ENCODE results near the gene ERVW-1. TPM values are rescaled to one million over a fixed set of nuclear protein-coding genes. Genes with fewer than 3 reads are reported as not detected.

Gene ERVW-1
- total RNA-seq, 1 donor from 2014 or later = 0.12 TPM

GRCh38 chr7:92436612-92437445, 40.9 kb downstream of the ERVW-1 start:
- H3K27ac Mint-ChIP-seq = no peak overlapping the region
- H3K27me3 Mint-ChIP-seq = peaks cover 3% of the 10 kb centered on the region
- H3K36me3 Mint-ChIP-seq = no peaks in the 10 kb centered on the region
- no peak for TF ChIP-seq CTCF (conservative IDR thresholded peaks at IDR 0.05)
- H3K4me3 Mint-ChIP-seq = no peak overlapping the region
- H3K9me3 Mint-ChIP-seq = no peaks in the 10 kb centered on the region
- DNase-seq (ENCODE audit: extremely low spot score, unreplicated experiment) = no peak
- H3K4me1 Mint-ChIP-seq (ENCODE audit: unreplicated experiment) = no peaks in the 10 kb centered on the region

GRCh38 chr7:92435542-92435941, 42.2 kb downstream of the ERVW-1 start:
- Mint-ChIP-seq H3K27me3 (no peaks in the 10 kb centered on the region), H3K36me3 (no peaks in the 10 kb centered on the region), H3K4me3 (no peak overlapping the region), H3K4me1 (ENCODE audit: unreplicated experiment) (no peaks in the 10 kb centered on the region), H3K9me3 (no peaks in the 10 kb centered on the region), H3K27ac (no peak overlapping the region)
- TF ChIP-seq CTCF (conservative IDR thresholded peaks at IDR 0.05) = no peak
- no peak for DNase-seq (ENCODE audit: extremely low spot score, unreplicated experiment)

GRCh38 chr7:92433019-92433418, 44.7 kb downstream of the ERVW-1 start:
- H3K9me3 Mint-ChIP-seq = no peaks in the 10 kb centered on the region
- no peaks in the 10 kb centered on the region for H3K36me3 Mint-ChIP-seq
- H3K27me3 Mint-ChIP-seq = no peaks in the 10 kb centered on the region
- TF ChIP-seq CTCF (conservative IDR thresholded peaks at IDR 0.05) = no peak
- H3K27ac Mint-ChIP-seq = no peak overlapping the region
- no peak overlapping the region for H3K4me3 Mint-ChIP-seq
- H3K4me1 Mint-ChIP-seq (ENCODE audit: unreplicated experiment) = no peaks in the 10 kb centered on the region
- no peak for DNase-seq (ENCODE audit: extremely low spot score, unreplicated experiment)

DNA sequence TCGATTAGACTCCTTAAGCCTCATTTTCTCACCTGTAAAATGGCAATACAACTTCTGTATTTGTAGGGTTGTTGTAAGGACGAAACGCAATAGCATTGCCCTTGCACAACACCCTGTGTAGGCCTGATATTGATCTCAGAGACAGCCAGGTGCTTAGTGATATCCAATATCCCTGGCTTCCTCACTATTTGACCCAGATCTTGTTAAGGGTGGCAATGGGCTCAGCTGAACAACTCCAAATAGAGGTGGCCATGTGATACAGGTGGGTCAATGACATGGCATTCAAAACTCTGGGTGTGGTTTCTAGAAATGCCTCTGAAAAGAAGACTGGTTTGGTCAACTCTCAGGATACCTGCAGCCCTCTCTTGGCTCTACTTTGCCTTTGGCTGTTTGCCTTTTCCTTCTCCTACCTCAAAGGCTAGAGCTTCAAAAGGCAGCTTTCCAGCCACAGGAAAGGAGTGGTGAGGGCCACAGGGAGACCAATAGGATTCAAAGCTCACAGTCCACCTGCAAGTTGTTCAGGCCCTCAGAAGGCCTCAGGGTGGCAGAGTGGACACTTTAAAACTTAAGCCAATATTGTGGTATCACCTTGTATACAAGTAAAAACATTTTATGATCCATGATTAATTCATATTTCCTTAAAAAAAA, 45.3 kb downstream of the ERVW-1 start:
- Mint-ChIP-seq H3K4me3 (no peak overlapping the region), H3K27ac (no peak overlapping the region), H3K4me1 (ENCODE audit: unreplicated experiment) (no peaks in the 10 kb centered on the region), H3K27me3 (peaks cover 4% of the 10 kb centered on the region), H3K36me3 (no peaks in the 10 kb centered on the region), H3K9me3 (no peaks in the 10 kb centered on the region)
- no peak for TF ChIP-seq CTCF (conservative IDR thresholded peaks at IDR 0.05)
- DNase-seq (ENCODE audit: extremely low spot score, unreplicated experiment) = no peak

GRCh38 chr7:92427193-92427592, 50.6 kb downstream of the ERVW-1 start:
- no peak overlapping the region for H3K27ac Mint-ChIP-seq
- no peak for TF ChIP-seq CTCF (conservative IDR thresholded peaks at IDR 0.05)
- H3K4me1 Mint-ChIP-seq (ENCODE audit: unreplicated experiment) = peaks cover 13% of the 10 kb centered on the region
- peaks cover 4% of the 10 kb centered on the region for H3K27me3 Mint-ChIP-seq
- no peak overlapping the region for H3K4me3 Mint-ChIP-seq
- H3K9me3 Mint-ChIP-seq = no peaks in the 10 kb centered on the region
- no peaks in the 10 kb centered on the region for H3K36me3 Mint-ChIP-seq
- DNase-seq (ENCODE audit: extremely low spot score, unreplicated experiment) = no peak
